ENCODE results near the gene RSKR.

DNA sequence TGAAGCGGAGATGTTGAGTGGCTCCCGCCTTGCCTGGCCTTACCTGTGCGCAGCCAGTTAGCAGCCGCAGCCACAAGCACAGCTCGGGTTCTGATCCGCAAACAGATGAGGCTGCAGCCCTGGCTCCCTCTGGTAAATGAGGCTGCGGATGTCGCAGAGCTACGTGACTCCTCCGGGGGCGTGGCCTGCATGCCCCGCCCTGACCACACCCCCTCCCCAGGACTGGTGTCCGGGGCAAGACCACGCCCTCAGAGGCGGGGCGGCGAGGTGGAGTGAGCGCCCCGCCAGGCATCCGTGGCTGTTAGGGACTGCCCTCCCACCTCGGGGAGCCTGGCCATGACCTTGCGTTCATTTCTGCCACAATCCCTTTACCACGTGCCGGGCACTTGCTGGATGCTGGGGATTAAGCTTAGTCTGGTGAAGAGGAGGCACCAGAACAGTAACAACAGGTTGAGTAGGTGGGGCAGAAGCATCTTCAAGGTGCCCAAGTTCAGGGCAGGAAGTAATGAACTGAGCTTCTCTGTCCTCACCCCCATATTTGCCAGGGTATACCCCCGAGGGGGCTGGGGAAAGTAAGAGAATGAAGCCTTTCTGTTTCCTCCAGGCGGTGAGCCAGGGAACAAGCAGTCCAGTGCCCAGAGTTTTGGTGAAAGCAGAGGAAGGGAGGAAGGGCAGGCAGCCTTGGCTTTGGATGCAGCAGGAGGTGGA, 37.1 kb downstream of the RSKR start, which contains the start of gene ALDOC:
- TF ChIP-seq JUND (IDR thresholded peaks at IDR 0.05), result no peak
- TF ChIP-seq, protein P1, sequence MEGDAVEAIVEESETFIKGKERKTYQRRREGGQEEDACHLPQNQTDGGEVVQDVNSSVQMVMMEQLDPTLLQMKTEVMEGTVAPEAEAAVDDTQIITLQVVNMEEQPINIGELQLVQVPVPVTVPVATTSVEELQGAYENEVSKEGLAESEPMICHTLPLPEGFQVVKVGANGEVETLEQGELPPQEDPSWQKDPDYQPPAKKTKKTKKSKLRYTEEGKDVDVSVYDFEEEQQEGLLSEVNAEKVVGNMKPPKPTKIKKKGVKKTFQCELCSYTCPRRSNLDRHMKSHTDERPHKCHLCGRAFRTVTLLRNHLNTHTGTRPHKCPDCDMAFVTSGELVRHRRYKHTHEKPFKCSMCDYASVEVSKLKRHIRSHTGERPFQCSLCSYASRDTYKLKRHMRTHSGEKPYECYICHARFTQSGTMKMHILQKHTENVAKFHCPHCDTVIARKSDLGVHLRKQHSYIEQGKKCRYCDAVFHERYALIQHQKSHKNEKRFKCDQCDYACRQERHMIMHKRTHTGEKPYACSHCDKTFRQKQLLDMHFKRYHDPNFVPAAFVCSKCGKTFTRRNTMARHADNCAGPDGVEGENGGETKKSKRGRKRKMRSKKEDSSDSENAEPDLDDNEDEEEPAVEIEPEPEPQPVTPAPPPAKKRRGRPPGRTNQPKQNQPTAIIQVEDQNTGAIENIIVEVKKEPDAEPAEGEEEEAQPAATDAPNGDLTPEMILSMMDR (IDR thresholded peaks at IDR 0.05 in 2 of 3, conservative IDR thresholded peaks at IDR 0.05 in 1 of 3; ENCODE audit: borderline replicate concordance in 1 of 3, insufficient read depth in 1 of 3, low read depth in 2 of 3, low read length in 2 of 3), result no peak
- TF ChIP-seq, protein P2, sequence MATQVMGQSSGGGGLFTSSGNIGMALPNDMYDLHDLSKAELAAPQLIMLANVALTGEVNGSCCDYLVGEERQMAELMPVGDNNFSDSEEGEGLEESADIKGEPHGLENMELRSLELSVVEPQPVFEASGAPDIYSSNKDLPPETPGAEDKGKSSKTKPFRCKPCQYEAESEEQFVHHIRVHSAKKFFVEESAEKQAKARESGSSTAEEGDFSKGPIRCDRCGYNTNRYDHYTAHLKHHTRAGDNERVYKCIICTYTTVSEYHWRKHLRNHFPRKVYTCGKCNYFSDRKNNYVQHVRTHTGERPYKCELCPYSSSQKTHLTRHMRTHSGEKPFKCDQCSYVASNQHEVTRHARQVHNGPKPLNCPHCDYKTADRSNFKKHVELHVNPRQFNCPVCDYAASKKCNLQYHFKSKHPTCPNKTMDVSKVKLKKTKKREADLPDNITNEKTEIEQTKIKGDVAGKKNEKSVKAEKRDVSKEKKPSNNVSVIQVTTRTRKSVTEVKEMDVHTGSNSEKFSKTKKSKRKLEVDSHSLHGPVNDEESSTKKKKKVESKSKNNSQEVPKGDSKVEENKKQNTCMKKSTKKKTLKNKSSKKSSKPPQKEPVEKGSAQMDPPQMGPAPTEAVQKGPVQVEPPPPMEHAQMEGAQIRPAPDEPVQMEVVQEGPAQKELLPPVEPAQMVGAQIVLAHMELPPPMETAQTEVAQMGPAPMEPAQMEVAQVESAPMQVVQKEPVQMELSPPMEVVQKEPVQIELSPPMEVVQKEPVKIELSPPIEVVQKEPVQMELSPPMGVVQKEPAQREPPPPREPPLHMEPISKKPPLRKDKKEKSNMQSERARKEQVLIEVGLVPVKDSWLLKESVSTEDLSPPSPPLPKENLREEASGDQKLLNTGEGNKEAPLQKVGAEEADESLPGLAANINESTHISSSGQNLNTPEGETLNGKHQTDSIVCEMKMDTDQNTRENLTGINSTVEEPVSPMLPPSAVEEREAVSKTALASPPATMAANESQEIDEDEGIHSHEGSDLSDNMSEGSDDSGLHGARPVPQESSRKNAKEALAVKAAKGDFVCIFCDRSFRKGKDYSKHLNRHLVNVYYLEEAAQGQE (IDR thresholded peaks at IDR 0.05; ENCODE audit: low read depth), result no peak

Data from HCT116 (cell line).